ENCODE data around the gene TUBGCP6. TPM values are rescaled to one million over a fixed set of nuclear protein-coding genes. Genes with fewer than 3 reads are reported as not detected.

TUBGCP6 gene
- total RNA-seq, 4 donors from 2014 or later, result 43.8 to 110 (median 73.1) TPM

GRCh38 chr22:50284479-50284878, 39.7 kb upstream of the TUBGCP6 start:
- Histone ChIP-seq H3K36me3 (peaks cover 0 to 75% (median 29%) of the 10 kb centered on the region in 4 donors), H3K4me1 (no peaks in the 10 kb centered on the region), H3K4me3 (no peak overlapping the region), H3K9me3 (no peaks in the 10 kb centered on the region), H3K27ac (no peak overlapping the region), H3K27me3 (no peaks in the 10 kb centered on the region)
- no peak for DNase-seq
- in situ Hi-C loops (cut with MboI; ENCODE audit: low pct_ligation_motif_present in 1 of 4, low pct_unique_long_range_greater_than_20kb in 1 of 4, low sequenced_read_pairs in 3 of 4) (no loop called here), intact Hi-C loops (cut with DNase I; ENCODE audit: low total_unique reads) (no loop called here)
- 90% methylated on average over 13 of the region's 13 CpGs; no CpG with 5 or more reads in 1 of the 2 donors for WGBS, 2 donors (ENCODE audit: low coverage in 1 of 2)
- TF ChIP-seq EP300 (IDR thresholded peaks at IDR 0.05; ENCODE audit: low read depth) (no peak), POLR2AphosphoS5 (IDR thresholded peaks at IDR 0.05) (no peak), CTCF (IDR thresholded peaks at IDR 0.05) (no peak), POLR2A (IDR thresholded peaks at IDR 0.05) (no peak)

- no peaks in the 10 kb centered on the region for H3K27me3 ChIP-seq
- 91% methylated on average over 12 of the region's 30 CpGs; no CpG with 5 or more reads in 1 of the 2 donors for WGBS, 2 donors (ENCODE audit: low coverage in 1 of 2)
- no peak overlapping the region for H3K27ac ChIP-seq
- no peak for DNase-seq
- peaks cover 0 to 71% (median 29%) of the 10 kb centered on the region in 4 donors for H3K36me3 ChIP-seq
- intact Hi-C loops (cut with DNase I; ENCODE audit: low total_unique reads) (no loop called here), in situ Hi-C loops (cut with MboI; ENCODE audit: low pct_ligation_motif_present in 1 of 4, low pct_unique_long_range_greater_than_20kb in 1 of 4, low sequenced_read_pairs in 3 of 4) (no loop called here)
- H3K9me3 ChIP-seq, result no peaks in the 10 kb centered on the region
- H3K4me3 ChIP-seq, result no peak overlapping the region
- no peaks in the 10 kb centered on the region for H3K4me1 ChIP-seq
- TF ChIP-seq POLR2AphosphoS5 (IDR thresholded peaks at IDR 0.05) (no peak), POLR2A (IDR thresholded peaks at IDR 0.05) (no peak), EP300 (IDR thresholded peaks at IDR 0.05; ENCODE audit: low read depth) (no peak), CTCF (IDR thresholded peaks at IDR 0.05) (no peak)
These were observed 39.0 kb upstream of the TUBGCP6 start for GRCh38 chr22:50283821-50284220.

- no peak for DNase-seq
- no peaks in the 10 kb centered on the region for H3K27me3 ChIP-seq
- 77% methylated on average over 35 of the region's 45 CpGs; no CpG with 5 or more reads in 1 of the 2 donors for WGBS, 2 donors (ENCODE audit: low coverage in 1 of 2)
- intact Hi-C loops (cut with DNase I; ENCODE audit: low total_unique reads) (no loop called here), in situ Hi-C loops (cut with MboI; ENCODE audit: low pct_ligation_motif_present in 1 of 4, low pct_unique_long_range_greater_than_20kb in 1 of 4, low sequenced_read_pairs in 3 of 4) (no loop called here)
- H3K4me1 ChIP-seq, result no peaks in the 10 kb centered on the region
- H3K27ac ChIP-seq, result no peak overlapping the region
- TF ChIP-seq POLR2AphosphoS5 (IDR thresholded peaks at IDR 0.05) (no peak), CTCF (IDR thresholded peaks at IDR 0.05) (no peak), POLR2A (IDR thresholded peaks at IDR 0.05) (no peak), EP300 (IDR thresholded peaks at IDR 0.05; ENCODE audit: low read depth) (no peak)
- H3K9me3 ChIP-seq, result no peaks in the 10 kb centered on the region
- H3K36me3 ChIP-seq, result peaks cover 0 to 67% (median 27%) of the 10 kb centered on the region in 4 donors
- no peak overlapping the region for H3K4me3 ChIP-seq
These were observed 37.7 kb upstream of the TUBGCP6 start for GRCh38 chr22:50282361-50283155.

- DNase-seq, result no peak
- peaks cover 0 to 61% (median 26%) of the 10 kb centered on the region in 4 donors for H3K36me3 ChIP-seq
- H3K4me1 ChIP-seq, result no peaks in the 10 kb centered on the region
- H3K9me3 ChIP-seq, result no peaks in the 10 kb centered on the region
- in situ Hi-C loops (cut with MboI; ENCODE audit: low pct_ligation_motif_present in 1 of 4, low pct_unique_long_range_greater_than_20kb in 1 of 4, low sequenced_read_pairs in 3 of 4), result no loop called here
- 100% methylated on average over 7 of the region's 25 CpGs; no CpG with 5 or more reads in 1 of the 2 donors for WGBS, 2 donors (ENCODE audit: low coverage in 1 of 2)
- intact Hi-C loops (cut with DNase I; ENCODE audit: low total_unique reads), result no loop called here
- H3K27ac ChIP-seq, result no peak overlapping the region
- no peaks in the 10 kb centered on the region for H3K27me3 ChIP-seq
- TF ChIP-seq POLR2AphosphoS5 (IDR thresholded peaks at IDR 0.05) (no peak), EP300 (IDR thresholded peaks at IDR 0.05; ENCODE audit: low read depth) (no peak), POLR2A (IDR thresholded peaks at IDR 0.05) (no peak), CTCF (IDR thresholded peaks at IDR 0.05) (no peak)
- no peak overlapping the region for H3K4me3 ChIP-seq
These were observed 37.1 kb upstream of the TUBGCP6 start for GRCh38 chr22:50281957-50282356.

Measured in transverse colon (tissue), 4 donors.